NB4 (cell line): ENCODE data around the gene SHISAL1.
A peak's percentile ranks its signal among the peaks of the same experiment; 100 is the strongest.

ENCODE experiments used
- DNase-seq: peaks from one replicate; pipeline ENCODE4 v3.0.0; 2010; ENCODE audit warnings: low read depth
- H3K4me3 ChIP-seq: one replicate; pipeline ENCODE4 v1.5.1; 2011; ENCODE audit warnings: mild to moderate bottlenecking, low read depth, low read length, moderate library complexity
- MYC ChIP-seq: IDR thresholded peaks from 2 replicates; pipeline ENCODE4 v1.6.1; 2011; ENCODE audit warnings: low read depth, low read length
- POLR2A ChIP-seq: IDR thresholded peaks from 2 replicates; pipeline ENCODE4 v1.6.1; 2011; ENCODE audit warnings: mild to moderate bottlenecking; ENCODE audit not compliant: insufficient read length; ENCODE audit errors: extremely low read depth
- TF ChIP-seq, protein P1 (sequence below): IDR thresholded peaks from one replicate; pipeline ENCODE4 v1.5.1; 2012; ENCODE audit warnings: low read depth, low read length
- TF ChIP-seq, protein P2 (sequence below): IDR thresholded peaks from 2 replicates; pipeline ENCODE4 v1.6.1; 2011; ENCODE audit warnings: low read depth, low read length

SHISAL1 gene

DNA sequence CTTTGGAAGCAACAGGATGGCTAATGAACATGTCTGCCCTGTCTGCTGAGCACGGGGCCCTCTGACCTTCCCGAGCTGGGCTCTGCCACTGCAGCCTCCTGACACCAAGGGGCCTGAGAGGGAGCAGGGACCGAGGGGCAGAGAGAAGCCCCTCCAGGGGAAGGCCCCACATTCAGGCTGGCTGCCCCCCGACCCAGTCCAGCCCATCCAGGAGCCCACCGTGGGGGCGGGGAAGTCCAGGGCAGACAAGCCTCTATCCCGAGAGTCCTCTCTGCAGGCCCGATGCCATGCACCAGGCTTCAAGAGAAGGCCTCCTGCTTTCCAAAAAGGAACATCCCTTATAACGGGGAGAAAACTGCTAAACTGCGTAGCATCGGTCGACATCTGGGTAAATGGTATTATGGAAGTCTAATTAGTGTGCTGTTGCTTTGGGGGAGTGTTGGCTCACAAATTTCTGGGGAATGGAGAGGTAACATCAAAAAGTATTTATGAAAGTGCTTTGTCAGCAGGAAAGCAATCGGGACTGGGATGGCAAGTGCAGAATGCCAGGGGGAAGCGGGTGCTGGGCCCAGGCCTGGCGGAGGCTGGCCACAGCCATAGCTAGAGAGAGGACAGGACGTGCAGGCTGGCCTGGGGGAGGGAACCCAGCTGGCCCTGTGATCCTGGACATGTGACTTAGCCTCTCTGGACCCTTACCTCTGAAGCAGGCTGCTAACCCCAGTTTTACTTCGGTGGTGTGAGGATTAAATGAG lies 5.3 kb upstream of the SHISAL1 start:
- TF ChIP-seq, protein P1, sequence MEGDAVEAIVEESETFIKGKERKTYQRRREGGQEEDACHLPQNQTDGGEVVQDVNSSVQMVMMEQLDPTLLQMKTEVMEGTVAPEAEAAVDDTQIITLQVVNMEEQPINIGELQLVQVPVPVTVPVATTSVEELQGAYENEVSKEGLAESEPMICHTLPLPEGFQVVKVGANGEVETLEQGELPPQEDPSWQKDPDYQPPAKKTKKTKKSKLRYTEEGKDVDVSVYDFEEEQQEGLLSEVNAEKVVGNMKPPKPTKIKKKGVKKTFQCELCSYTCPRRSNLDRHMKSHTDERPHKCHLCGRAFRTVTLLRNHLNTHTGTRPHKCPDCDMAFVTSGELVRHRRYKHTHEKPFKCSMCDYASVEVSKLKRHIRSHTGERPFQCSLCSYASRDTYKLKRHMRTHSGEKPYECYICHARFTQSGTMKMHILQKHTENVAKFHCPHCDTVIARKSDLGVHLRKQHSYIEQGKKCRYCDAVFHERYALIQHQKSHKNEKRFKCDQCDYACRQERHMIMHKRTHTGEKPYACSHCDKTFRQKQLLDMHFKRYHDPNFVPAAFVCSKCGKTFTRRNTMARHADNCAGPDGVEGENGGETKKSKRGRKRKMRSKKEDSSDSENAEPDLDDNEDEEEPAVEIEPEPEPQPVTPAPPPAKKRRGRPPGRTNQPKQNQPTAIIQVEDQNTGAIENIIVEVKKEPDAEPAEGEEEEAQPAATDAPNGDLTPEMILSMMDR, result no peak
- TF ChIP-seq MYC, result no peak
- TF ChIP-seq, protein P2, sequence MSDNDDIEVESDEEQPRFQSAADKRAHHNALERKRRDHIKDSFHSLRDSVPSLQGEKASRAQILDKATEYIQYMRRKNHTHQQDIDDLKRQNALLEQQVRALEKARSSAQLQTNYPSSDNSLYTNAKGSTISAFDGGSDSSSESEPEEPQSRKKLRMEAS, result no peak
- TF ChIP-seq POLR2A, result no peak
- H3K4me3 ChIP-seq, result no peak overlapping the region
- no peak for DNase-seq

DNA sequence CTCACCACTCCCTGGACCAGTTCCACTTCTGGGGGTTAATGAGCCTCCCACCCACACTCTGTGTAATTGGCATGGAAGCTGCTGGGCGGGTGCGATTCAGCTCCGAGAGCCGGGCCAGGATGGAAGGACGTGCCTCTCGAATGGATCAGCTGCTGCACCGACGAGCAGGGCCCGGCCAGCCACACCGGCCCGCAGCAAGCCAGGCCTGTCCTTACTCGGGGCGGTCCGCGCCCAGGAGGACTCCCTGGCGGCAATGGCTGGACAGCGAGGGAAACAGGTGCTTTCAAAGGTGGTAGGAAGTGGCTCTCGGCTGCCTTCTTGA lies 4.3 kb upstream of the SHISAL1 start:
- no peak for DNase-seq
- TF ChIP-seq MYC, result no peak
- TF ChIP-seq, protein P2, result no peak
- TF ChIP-seq, protein P1, result no peak
- no peak for TF ChIP-seq POLR2A
- no peak overlapping the region for H3K4me3 ChIP-seq

DNA sequence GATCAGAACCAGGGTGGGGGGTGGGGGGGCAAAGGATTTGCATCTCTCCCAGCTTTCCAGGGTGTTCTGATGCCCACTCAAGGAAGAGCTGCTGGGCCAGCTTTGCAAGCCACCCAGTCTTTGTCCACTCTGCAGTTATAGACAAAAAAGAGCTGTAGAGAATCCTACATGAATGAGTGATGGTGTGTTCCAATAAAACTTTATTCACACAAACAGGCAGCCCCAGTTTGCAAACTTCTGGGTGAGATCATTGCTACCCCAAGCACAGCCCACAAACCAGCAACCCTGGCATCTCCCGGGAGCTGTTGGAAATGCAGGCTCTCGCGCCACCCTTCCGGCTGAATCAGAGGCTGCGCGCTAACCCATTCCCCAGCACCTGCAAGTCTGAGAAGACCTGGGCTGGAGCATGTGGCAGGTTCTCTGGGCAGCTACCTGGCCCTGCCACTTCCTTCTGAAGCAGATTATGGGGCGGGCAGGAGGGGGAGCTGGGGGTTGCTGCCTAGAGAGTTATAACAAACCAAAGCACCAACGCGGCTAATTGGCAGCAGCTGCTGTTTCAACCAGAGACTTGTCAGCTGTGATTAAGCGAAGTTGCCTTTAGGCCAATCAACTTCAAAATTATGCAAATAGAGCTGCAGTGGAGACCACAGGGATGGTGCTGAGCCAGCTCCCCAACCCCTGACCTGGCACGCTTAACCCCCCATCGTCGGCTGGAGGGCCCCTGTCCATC lies 3.8 kb upstream of the SHISAL1 start:
- no peak overlapping the region for H3K4me3 ChIP-seq
- TF ChIP-seq, protein P2, result no peak
- TF ChIP-seq POLR2A, result no peak
- TF ChIP-seq, protein P1, result no peak
- no peak for TF ChIP-seq MYC
- DNase-seq, result no peak

DNA sequence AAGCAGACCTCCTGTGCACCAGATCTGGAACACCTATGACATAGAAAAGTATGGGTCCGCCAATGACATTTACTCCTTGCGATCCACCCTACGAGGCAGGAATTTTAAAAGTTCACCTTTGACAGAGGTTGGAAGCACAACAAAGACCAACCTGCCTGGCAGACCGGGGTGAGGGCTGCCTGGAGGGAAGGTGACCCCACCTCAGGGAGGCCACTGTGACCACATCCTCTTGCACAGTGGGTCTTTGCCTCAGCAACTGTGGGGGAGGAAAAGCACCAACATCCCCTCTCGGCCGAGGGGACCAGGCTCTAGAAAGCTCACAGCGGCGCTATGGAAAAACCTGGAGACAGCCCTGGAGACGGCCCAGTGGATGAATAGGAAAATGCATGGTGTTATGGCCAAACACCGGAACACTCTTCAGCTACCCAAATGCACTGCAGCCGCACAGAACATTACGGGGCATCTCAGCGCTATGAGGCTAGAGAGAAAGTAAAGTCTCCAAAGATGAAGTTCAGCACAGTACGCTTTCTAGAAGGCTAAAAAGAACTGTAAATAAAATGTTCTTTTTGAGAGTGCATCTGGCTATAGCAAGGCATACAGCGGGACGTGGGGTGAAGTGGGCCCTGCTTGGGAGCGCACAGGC lies 1.8 kb upstream of the SHISAL1 start:
- peak; percentile 57 for DNase-seq
- TF ChIP-seq MYC (no peak), POLR2A (no peak)
- TF ChIP-seq, protein P1, result no peak
- TF ChIP-seq, protein P2, result no peak
- no peak overlapping the region for H3K4me3 ChIP-seq

DNA sequence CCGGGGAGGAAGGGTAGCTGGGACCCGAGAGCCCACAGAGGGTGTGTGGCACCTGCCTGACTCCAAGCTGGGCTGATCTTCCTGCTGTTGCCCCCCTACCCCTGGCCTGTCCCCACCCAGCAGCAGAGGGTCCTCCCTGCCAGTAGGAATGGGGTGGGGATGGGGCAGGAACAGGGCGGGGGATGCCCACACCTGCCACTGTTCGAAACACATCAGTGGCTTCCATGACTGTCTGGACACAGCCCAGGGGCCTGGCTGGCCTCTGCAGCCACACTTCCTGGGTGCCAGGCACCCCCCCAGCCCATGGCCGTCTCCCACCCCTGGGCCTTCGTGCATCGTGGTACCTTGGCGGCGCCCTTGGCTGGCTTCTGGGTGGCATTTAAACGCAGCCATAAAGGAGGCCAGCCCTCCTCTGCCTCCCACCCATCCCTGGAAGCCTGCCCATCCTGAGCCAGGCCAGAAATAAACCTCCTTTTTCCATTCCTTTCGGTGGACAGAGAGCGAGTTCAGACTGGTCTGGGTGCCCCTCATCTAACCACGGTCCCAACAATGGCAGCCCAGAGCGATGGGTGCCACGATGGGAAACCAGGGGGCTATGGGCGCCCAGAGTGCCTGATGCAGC lies 745 bp upstream of the SHISAL1 start:
- H3K4me3 ChIP-seq, result no peak overlapping the region
- no peak for DNase-seq
- TF ChIP-seq, protein P1, result no peak
- TF ChIP-seq POLR2A, result no peak
- TF ChIP-seq MYC, result no peak
- TF ChIP-seq, protein P2, result no peak
